IMR-90 (cell line): ENCODE data around the gene CLDN7. TPM values are rescaled to one million over a fixed set of nuclear protein-coding genes. Genes with fewer than 3 reads are reported as not detected.

Experiments
- ATAC-seq: fragments of 200-7000 bp; cut with Tn5 transposase; 2 replicates; pipeline ENCODE4 v1.9.1; 2020; ENCODE audit warnings: low read depth, mild to moderate bottlenecking, moderate library complexity
- Bru-seq: library from RNA; stranded (reverse); fragments of 400-500 nt; gene quantifications from one replicate; lab custom pipeline; 2021; lab: Mats Ljungman, UMichigan
- BruChase-seq, 2 experiments: library from RNA; stranded (reverse); fragments of 400-500 nt; gene quantifications; one replicate each; lab custom pipeline; 2021; lab: Mats Ljungman, UMichigan
- BruUV-seq: library from RNA; stranded (reverse); fragments of 400-500 nt; replicated peaks from 2 replicates; lab custom pipeline; 2021; lab: Mats Ljungman, UMichigan
- CTCF ChIA-PET: fragments of 300-600 bp; formaldehyde crosslinking; extraction: SDS; loops from one replicate; lab custom pipeline; 2021; ENCODE audit warnings: antibody characterized with exemption; lab: Yijun Ruan, JAX
- POLR2A ChIA-PET: fragments of 300-600 bp; sonication (Branson Sonifier 250); formaldehyde crosslinking; loops from one replicate; lab custom pipeline; 2022; ENCODE audit warnings: antibody characterized with exemption; ENCODE audit not compliant: unreplicated experiment; lab: Charles Lee
- DNase-seq: peaks from one replicate; pipeline ENCODE4 v3.0.0; 2013
- H2AFZ ChIP-seq: replicated peaks from 2 replicates; pipeline ENCODE3; 2013; ENCODE audit warnings: low read length, mild to moderate bottlenecking; ENCODE audit not compliant: poor library complexity
- H2AK5ac ChIP-seq: 2 replicates; pipeline ENCODE4 v1.6.1; 2013; ENCODE audit warnings: low read depth, low read length, inconsistent platforms
- H2AK9ac ChIP-seq: replicated peaks from 2 replicates; pipeline ENCODE3; 2013; ENCODE audit warnings: mild to moderate bottlenecking, low read depth, low read length, moderate library complexity; ENCODE audit not compliant: poor library complexity
- H2BK120ac ChIP-seq: 2 replicates; pipeline ENCODE4 v1.6.1; 2013; ENCODE audit warnings: low read depth, low read length, inconsistent platforms
- H2BK15ac ChIP-seq: 3 replicates; pipeline ENCODE4 v1.6.1; 2013; ENCODE audit warnings: low read depth, low read length, inconsistent platforms
- H2BK20ac ChIP-seq: 2 replicates; pipeline ENCODE4 v1.6.1; 2013; ENCODE audit warnings: low read depth, mild to moderate bottlenecking, inconsistent platforms, low read length, moderate library complexity
- H2BK5ac ChIP-seq: 2 replicates; pipeline ENCODE4 v1.6.1; 2013; ENCODE audit warnings: mild to moderate bottlenecking, low read depth, low read length, inconsistent platforms; ENCODE audit not compliant: poor library complexity, severe bottlenecking
- H3K14ac ChIP-seq: replicated peaks from 2 replicates; pipeline ENCODE4 v1.6.1; 2013; ENCODE audit warnings: low read depth, low read length, inconsistent platforms
- H3K18ac ChIP-seq: 2 replicates; pipeline ENCODE4 v1.6.1; 2013; ENCODE audit warnings: low read depth, low read length, control low read depth
- H3K23ac ChIP-seq: 2 replicates; pipeline ENCODE4 v1.6.1; 2013; ENCODE audit warnings: low read depth, low read length, inconsistent platforms
- H3K27ac ChIP-seq: 2 replicates; pipeline ENCODE4 v1.5.1; 2013; ENCODE audit warnings: mild to moderate bottlenecking, control low read depth, low read length; ENCODE audit not compliant: insufficient read depth
- H3K27me3 ChIP-seq: 2 replicates; pipeline ENCODE4 v1.6.1; 2013; ENCODE audit warnings: low read length; ENCODE audit not compliant: control insufficient read depth, insufficient read depth
- H3K36me3 ChIP-seq: 2 replicates; pipeline ENCODE4 v1.6.1; 2013; ENCODE audit warnings: low read length, mixed read lengths; ENCODE audit not compliant: control insufficient read depth, insufficient read depth
- H3K4ac ChIP-seq: 2 replicates; pipeline ENCODE4 v1.6.1; 2013; ENCODE audit warnings: low read depth, low read length, inconsistent platforms
- H3K4me1 ChIP-seq: 2 replicates; pipeline ENCODE4 v1.6.1; 2013; ENCODE audit warnings: low read length, mixed read lengths; ENCODE audit not compliant: control insufficient read depth, insufficient read depth
- H3K4me2 ChIP-seq: 2 replicates; pipeline ENCODE4 v1.6.1; 2013; ENCODE audit warnings: low read depth, mild to moderate bottlenecking, control low read depth, low read length, moderate library complexity
- H3K4me3 ChIP-seq: 2 replicates; pipeline ENCODE4 v1.5.1; 2013; ENCODE audit warnings: low read depth, mild to moderate bottlenecking, control low read depth, low read length, moderate library complexity; ENCODE audit not compliant: insufficient read depth
- H3K56ac ChIP-seq: 2 replicates; pipeline ENCODE4 v1.6.1; 2013; ENCODE audit warnings: low read length, inconsistent platforms; ENCODE audit not compliant: insufficient read depth; ENCODE audit errors: extremely low read depth
- H3K79me1 ChIP-seq, 2 experiments: 2 replicates each; pipeline ENCODE4 v1.6.1; 2013; ENCODE audit warnings: low read length in 2 of 2, inconsistent platforms in 1 of 2, low read depth in 1 of 2
- H3K9ac ChIP-seq: 2 replicates; pipeline ENCODE4 v1.6.1; 2013; ENCODE audit warnings: low read depth, low read length, control low read depth
- H3K9me1 ChIP-seq: 2 replicates; pipeline ENCODE4 v1.6.1; 2013; ENCODE audit warnings: low read length, inconsistent platforms; ENCODE audit not compliant: insufficient read depth
- H3K9me3 ChIP-seq: 2 replicates; pipeline ENCODE4 v1.6.1; 2013; ENCODE audit warnings: low read length; ENCODE audit not compliant: control insufficient read depth, insufficient read depth
- H4K20me1 ChIP-seq: 2 replicates; pipeline ENCODE4 v1.6.1; 2013; ENCODE audit warnings: low read length, inconsistent platforms; ENCODE audit not compliant: insufficient read depth
- H4K5ac ChIP-seq: 2 replicates; pipeline ENCODE4 v1.6.1; 2013; ENCODE audit warnings: mild to moderate bottlenecking, low read depth, low read length, control low read depth
- H4K8ac ChIP-seq, 2 experiments: 2 replicates each; pipeline ENCODE4 v1.6.1; 2013; ENCODE audit warnings: low read depth in 2 of 2, low read length in 2 of 2, control low read depth in 1 of 2, inconsistent platforms in 1 of 2
- H4K91ac ChIP-seq: 2 replicates; pipeline ENCODE4 v1.6.1; 2013; ENCODE audit warnings: low read depth, low read length, inconsistent platforms; ENCODE audit not compliant: insufficient read depth
- BHLHE40 ChIP-seq: fragments of 150-350 bp; IDR thresholded peaks from 2 replicates; pipeline ENCODE4 v1.6.1; 2016; ENCODE audit warnings: mild to moderate bottlenecking, low read depth, low read length
- CHD1 ChIP-seq: IDR thresholded peaks from 2 replicates; pipeline ENCODE4 v1.6.1; 2012; ENCODE audit warnings: low read depth, low read length, improper control_type of control experiment
- ELK1 ChIP-seq: fragments of 150-350 bp; IDR thresholded peaks from 2 replicates; pipeline ENCODE4 v1.6.1; 2016; ENCODE audit warnings: low read depth, mild to moderate bottlenecking, low read length, moderate library complexity, borderline replicate concordance
- FOS ChIP-seq: fragments of 150-350 bp; IDR thresholded peaks from 2 replicates; pipeline ENCODE4 v1.6.1; 2016; ENCODE audit warnings: low read depth, low read length
- MAFK ChIP-seq: IDR thresholded peaks from 2 replicates; pipeline ENCODE4 v1.6.1; 2012; ENCODE audit warnings: low read depth, low read length, improper control_type of control experiment
- MAZ ChIP-seq: IDR thresholded peaks from 2 replicates; pipeline ENCODE4 v1.6.1; 2012; ENCODE audit warnings: low read depth, mild to moderate bottlenecking, low read length, improper control_type of control experiment, moderate library complexity, borderline replicate concordance
- MXI1 ChIP-seq: IDR thresholded peaks from 2 replicates; pipeline ENCODE4 v1.6.1; 2012; ENCODE audit warnings: low read depth, mild to moderate bottlenecking, low read length, moderate library complexity, borderline replicate concordance
- NFE2L2 ChIP-seq: fragments of 150-350 bp; IDR thresholded peaks from 2 replicates; pipeline ENCODE4 v1.6.1; 2016; ENCODE audit warnings: low read depth, mild to moderate bottlenecking, low read length
- POLR2A ChIP-seq: IDR thresholded peaks from 2 replicates; pipeline ENCODE4 v1.6.1; 2012; ENCODE audit warnings: mild to moderate bottlenecking, low read depth, low read length
- RAD21 ChIP-seq: IDR thresholded peaks from 2 replicates; pipeline ENCODE4 v1.6.1; 2012; ENCODE audit warnings: low read length, improper control_type of control experiment
- RCOR1 ChIP-seq: IDR thresholded peaks from 2 replicates; pipeline ENCODE4 v1.6.1; 2012; ENCODE audit warnings: mild to moderate bottlenecking, low read length, improper control_type of control experiment; ENCODE audit not compliant: insufficient replicate concordance
- RFX5 ChIP-seq: IDR thresholded peaks from 2 replicates; pipeline ENCODE4 v1.8.0; 2012; ENCODE audit warnings: low read depth, mild to moderate bottlenecking, low read length, moderate library complexity
- SMC3 ChIP-seq: fragments of 150-350 bp; IDR thresholded peaks from 2 replicates; pipeline ENCODE4 v1.6.1; 2016; ENCODE audit warnings: low read depth, mild to moderate bottlenecking, antibody characterized with exemption, low read length, moderate library complexity
- USF2 ChIP-seq: fragments of 150-350 bp; IDR thresholded peaks from 2 replicates; pipeline ENCODE4 v1.6.1; 2017; ENCODE audit warnings: mild to moderate bottlenecking, antibody characterized with exemption, low read length, low read depth
- WGBS, 2 experiments: methylation state at CpG; one replicate each; pipeline versions ENCODE4 v1.1.5 to v1.1.7; 2013; ENCODE audit warnings: missing lambda C conversion rate in 2 of 2; ENCODE audit not compliant: insufficient read length in 1 of 2; ENCODE audit errors: extremely low coverage in 2 of 2; 5-methylcytosine and 5-hydroxymethylcytosine counted together
- dilution Hi-C: fragments of 300-500 bp; cut with HindIII; formaldehyde crosslinking; loops from one replicate; pipeline ENCODE4 v1.14.3; 2018; ENCODE audit warnings: low sequenced_read_pairs; ENCODE audit not compliant: unreplicated experiment
- in situ Hi-C: fragments of 300-500 bp; cut with MboI; formaldehyde crosslinking; loops from 3 replicates; pipeline ENCODE4 v1.14.3; 2019; ENCODE audit warnings: low sequenced_read_pairs, inconsistent platforms, mixed read lengths
- intact Hi-C: fragments of 100-400 bp; cut with micrococcal nuclease; formaldehyde crosslinking; loops from 2 replicates; pipeline ENCODE4 v1.10.0; 2022
- long read RNA-seq: library from polyadenylated mRNA; unstranded; transcript quantifications from one replicate; pipeline ENCODE4 v2.0.0, GENCODE V29; 2021; ENCODE audit not compliant: unreplicated experiment
- polyA plus RNA-seq, 3 experiments: library from polyadenylated mRNA; depleted of rRNA; stranded (reverse); fragments of >200 nt; gene quantifications; 2 replicates each; pipeline ENCODE4 v1.2.3, GENCODE V29; 2012; ENCODE audit warnings: low replicate concordance in 1 of 3
- total RNA-seq: library from RNA; depleted of rRNA; stranded (reverse); fragments of >200 nt; gene quantifications from 2 replicates; pipeline ENCODE4 v1.2.3, GENCODE V29; 2012; rRNA removed

CLDN7 gene
- total RNA-seq (0.56 and 1.4 TPM in 2 replicates), polyA plus RNA-seq (2012; rRNA removed) (1.4 and 2.8 TPM in 2 replicates), Bru-seq, nascent RNA (percentile 18 among the genes with signal in this experiment), BruChase-seq, experiment 1, labeled RNA remaining after a 6-hour chase (percentile 27 among the genes with signal in this experiment), BruChase-seq, experiment 2, labeled RNA remaining after a 2-hour chase (percentile 21 among the genes with signal in this experiment)
- 2.8 and 3.1 TPM in 2 replicates for polyA plus RNA-seq (2012; cell fraction: cytosol; rRNA removed)
- 11.8 and 14.7 TPM in 2 replicates for polyA plus RNA-seq (2012; cell fraction: nucleus; rRNA removed; ENCODE audit: low replicate concordance)
- long read RNA-seq, partial matches to known transcripts: 0 of 1 reads
- long read RNA-seq, other reads (novel, unspliced or antisense): 1 of 1 reads

- no peak for ATAC-seq
- peak within 1 kb of the TSS; percentile 82 for H3K4me2 ChIP-seq
- peaks cover 13% of the 10 kb centered on the region; the same call in 1 of the 2 replicates for H3K27me3 ChIP-seq
- BruUV-seq: no TSS peak
- no peak within 1 kb of the TSS for H3K9ac ChIP-seq
- no peak within 1 kb of the TSS for H3K27ac ChIP-seq
- H3K9me3 ChIP-seq: no peaks in the 10 kb centered on the region
- H2BK20ac ChIP-seq: peak within 1 kb of the TSS; percentile 2
- H2AK5ac ChIP-seq: peak within 1 kb of the TSS; percentile 81
- peak within 1 kb of the TSS; percentile 37; the same call in 1 of the 2 replicates for H3K4me3 ChIP-seq
- peak within 1 kb of the TSS; percentile 79 for H4K91ac ChIP-seq
- peak within 1 kb of the TSS; percentile 91; the same call in 1 of the 2 replicates for H3K23ac ChIP-seq
- peak within 1 kb of the TSS; percentile 90 for H2AFZ ChIP-seq
- peak within 1 kb of the TSS; percentile 88 for H2BK120ac ChIP-seq
- H3K4ac ChIP-seq: peak within 1 kb of the TSS; percentile 77
- H4K5ac ChIP-seq: peak within 1 kb of the TSS; percentile 86
- ChIA-PET POLR2A (no interaction called here), CTCF (no interaction called here)
- peaks cover 17% of the 10 kb centered on the region for H3K36me3 ChIP-seq
- H3K79me1 ChIP-seq: no peaks in the 10 kb centered on the region
- no peak for DNase-seq
- H3K18ac ChIP-seq: 0 out of 2 replicates have a peak within 1 kb of the TSS, but pooled peaks have one; percentile 9
- dilution Hi-C loops (no loop called here), in situ Hi-C loops (no loop called here), intact Hi-C loops (no loop called here)
- H2BK15ac ChIP-seq: peak within 1 kb of the TSS; percentile 89; the same call in 2 of the 3 replicates
- H2AK9ac ChIP-seq: peak within 1 kb of the TSS; percentile 86
- H3K56ac ChIP-seq: no peak within 1 kb of the TSS; the same call in 1 of the 2 replicates
- no peak within 1 kb of the TSS for H2BK5ac ChIP-seq
- H3K14ac ChIP-seq: peak within 1 kb of the TSS; percentile 96
- H3K9me1 ChIP-seq: peaks cover 10% of the 10 kb centered on the region
- H4K8ac ChIP-seq: peak within 1 kb of the TSS; percentile 78 to 98; a peak in 3 of 4 replicates
- H4K20me1 ChIP-seq: no peaks in the 10 kb centered on the region
- H3K4me1 ChIP-seq: peaks cover 11% of the 10 kb centered on the region
- WGBS, 2 experiments: 24% methylated on average over 37 of the region's 64 CpGs; no CpG with 5 or more reads in 1 of the 2 experiments
- TF ChIP-seq CHD1: no peak
- TF ChIP-seq FOS: no peak
- TF ChIP-seq RFX5: no peak
- TF ChIP-seq RCOR1: no peak
- TF ChIP-seq NFE2L2: no peak
- TF ChIP-seq ELK1: no peak
- no peak for TF ChIP-seq RAD21
- TF ChIP-seq USF2: no peak
- TF ChIP-seq POLR2A: no peak
- no peak for TF ChIP-seq MAZ
- TF ChIP-seq MAFK: no peak
- TF ChIP-seq BHLHE40: no peak
- no peak for TF ChIP-seq MXI1
- no peak for TF ChIP-seq SMC3
Measured at GRCh38 chr17:7262192-7262934, at the start of gene CLDN7. Gene CLDN7 (minus strand): TSS chr17:7262478. CDS start chr17:7262043, 435 bp downstream.
